Loucy (cell line): ENCODE measurements around the gene ZNF665.
"Not testable (repeated sequence)": the region's sequence is repeated elsewhere in the genome, so short reads cannot be mapped to it uniquely, and the experiment has no call there.

Experiments
- H2AFZ ChIP-seq: fragments of 200-600 bp; sonication (generic); 2 replicates; pipeline ENCODE4 v1.6.0; 2016; ENCODE audit warnings: antibody characterized with exemption, mild to moderate bottlenecking, low read length, moderate library complexity
- H3F3A ChIP-seq: fragments of 200-600 bp; 2 replicates; pipeline ENCODE4 v1.6.0; 2016; ENCODE audit warnings: antibody characterized with exemption, low read depth, mild to moderate bottlenecking
- H3K27me3 ChIP-seq: fragments of 200-600 bp; sonication (generic); 2 replicates; pipeline ENCODE4 v1.6.1; 2014; ENCODE audit warnings: low read length, mild to moderate bottlenecking; ENCODE audit not compliant: insufficient read depth, poor library complexity, severe bottlenecking
- H3K36me3 ChIP-seq: fragments of 200-600 bp; sonication (generic); 2 replicates; pipeline ENCODE4 v1.6.1; 2016; ENCODE audit warnings: low read length; ENCODE audit not compliant: insufficient read depth
- H3K4me1 ChIP-seq: fragments of 200-600 bp; sonication (generic); 2 replicates; pipeline ENCODE4 v1.5.1; 2014; ENCODE audit warnings: low read length, mild to moderate bottlenecking; ENCODE audit not compliant: insufficient read depth, poor library complexity, severe bottlenecking
- H3K4me2 ChIP-seq: fragments of 200-600 bp; sonication (generic); 2 replicates; pipeline ENCODE4 v1.6.0; 2014; ENCODE audit warnings: antibody characterized with exemption, low read length, low read depth, mild to moderate bottlenecking; ENCODE audit not compliant: poor library complexity, severe bottlenecking
- H3K4me3 ChIP-seq: fragments of 200-600 bp; sonication (generic); 2 replicates; pipeline ENCODE4 v1.5.1; 2014; ENCODE audit warnings: low read length, mild to moderate bottlenecking, mixed read lengths; ENCODE audit not compliant: poor library complexity, severe bottlenecking
- H3K79me2 ChIP-seq: fragments of 200-600 bp; sonication (generic); 2 replicates; pipeline ENCODE4 v1.6.1; 2014; ENCODE audit warnings: low read length; ENCODE audit not compliant: insufficient read depth
- H3K9ac ChIP-seq: fragments of 200-600 bp; sonication (generic); 2 replicates; pipeline ENCODE4 v1.6.0; 2014; ENCODE audit warnings: mild to moderate bottlenecking, low read depth, low read length, moderate library complexity; ENCODE audit not compliant: poor library complexity, severe bottlenecking
- H3K9me2 ChIP-seq: fragments of 200-600 bp; sonication (generic); replicated peaks from 2 replicates; pipeline ENCODE4 v1.6.1; 2016; ENCODE audit warnings: low read depth, low read length, mixed read lengths
- H3K9me3 ChIP-seq: fragments of 200-600 bp; sonication (generic); 2 replicates; pipeline ENCODE4 v1.6.1; 2014; ENCODE audit warnings: mild to moderate bottlenecking, antibody characterized with exemption, low read length, low read depth; ENCODE audit not compliant: insufficient read depth
- H4K20me1 ChIP-seq: fragments of 200-600 bp; sonication (generic); 2 replicates; pipeline ENCODE4 v1.6.0; 2014; ENCODE audit warnings: antibody characterized with exemption, low read length, mild to moderate bottlenecking; ENCODE audit not compliant: insufficient read depth, poor library complexity, severe bottlenecking
- EZH2phosphoT487 ChIP-seq: fragments of 200-600 bp; IDR thresholded peaks from 2 replicates; pipeline ENCODE4 v1.6.1; 2018; ENCODE audit warnings: antibody characterized with exemption, mild to moderate bottlenecking, moderate library complexity, borderline replicate concordance
- TF ChIP-seq, protein P1 (sequence below): fragments of 200-600 bp; sonication (generic); conservative IDR thresholded peaks from 2 replicates; pipeline ENCODE4 v1.5.1; 2014; ENCODE audit warnings: mild to moderate bottlenecking, antibody characterized with exemption, low read length

Gene ZNF665

DNA sequence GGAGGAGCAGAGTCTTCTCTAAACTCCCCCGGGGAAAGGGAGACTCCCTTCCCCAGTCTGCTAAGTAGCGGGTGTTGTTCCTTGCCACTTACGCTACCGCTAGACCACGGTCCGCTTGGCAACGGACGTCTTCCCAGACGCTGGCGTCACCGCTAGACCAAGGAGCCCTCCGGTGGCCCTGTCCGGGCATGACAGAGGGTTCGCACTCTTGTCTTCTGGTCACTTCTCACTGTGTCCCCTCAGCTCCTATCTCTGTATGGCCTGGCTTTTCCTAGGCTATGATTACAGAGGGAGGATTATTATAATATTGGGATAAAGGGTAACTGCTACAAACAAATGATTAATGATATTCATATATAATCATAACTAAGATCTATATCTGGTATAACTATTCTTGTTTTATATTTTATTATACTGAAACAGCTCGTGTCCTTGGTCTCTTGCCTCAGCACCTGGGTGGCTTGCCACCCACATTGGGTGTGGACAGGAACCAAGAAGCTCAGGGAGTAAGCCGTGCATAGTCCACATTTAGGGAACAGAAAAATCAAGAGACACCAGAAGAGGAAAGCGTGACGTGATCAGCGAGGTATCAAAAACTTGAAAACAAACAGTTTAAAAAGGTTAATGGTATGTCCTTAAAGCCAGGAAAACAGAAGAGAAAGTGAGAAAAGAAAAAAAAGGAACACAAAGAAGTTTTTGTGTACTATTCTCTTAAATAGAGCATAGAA lies 7.8 kb downstream of the ZNF665 start:
- not testable (repeated sequence) for H3K4me2 ChIP-seq, H3K79me2 ChIP-seq, H3K27me3 ChIP-seq, H4K20me1 ChIP-seq, H3F3A ChIP-seq, H2AFZ ChIP-seq, H3K9me2 ChIP-seq, H3K4me3 ChIP-seq, H3K4me1 ChIP-seq, H3K9me3 ChIP-seq, H3K36me3 ChIP-seq, H3K9ac ChIP-seq

DNA sequence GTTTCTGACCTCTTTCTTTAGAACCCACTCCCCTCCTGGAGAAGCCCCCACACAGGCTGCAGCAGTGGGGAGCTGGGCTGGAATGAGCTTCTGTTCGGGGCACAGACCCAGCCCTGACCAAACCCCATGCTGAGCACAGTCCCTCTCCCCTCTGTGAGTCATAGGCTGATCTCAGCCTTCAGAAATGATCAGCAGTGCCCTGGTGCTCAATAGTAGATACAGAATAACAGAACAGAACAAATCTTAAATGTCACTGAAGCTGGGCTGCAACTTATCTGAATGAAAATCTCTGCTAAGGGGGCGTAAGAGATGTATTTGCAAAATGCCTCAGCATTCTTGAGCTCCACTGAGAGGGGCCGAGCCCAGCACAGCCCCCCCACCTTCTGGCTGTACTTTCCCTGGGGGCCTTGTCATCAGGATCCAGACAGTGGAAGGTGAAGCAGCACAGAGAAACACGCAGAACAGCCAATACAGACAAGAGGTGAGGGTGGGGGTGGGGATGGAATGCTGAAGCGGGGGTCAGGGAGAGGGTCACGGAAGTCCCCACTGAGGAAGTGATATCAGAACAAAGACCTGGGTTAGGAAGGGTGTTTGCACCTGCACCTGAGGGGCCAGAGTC lies 9.9 kb downstream of the ZNF665 start:
- no peaks in the 10 kb centered on the region for H4K20me1 ChIP-seq
- no peak overlapping the region for H2AFZ ChIP-seq
- H3K4me2 ChIP-seq, result no peak overlapping the region
- no peak overlapping the region for H3K4me3 ChIP-seq
- no peak overlapping the region for H3K9ac ChIP-seq
- H3F3A ChIP-seq, result no peaks in the 10 kb centered on the region
- H3K9me2 ChIP-seq, result no peaks in the 10 kb centered on the region
- TF ChIP-seq EZH2phosphoT487, result no peak
- TF ChIP-seq, protein P1, sequence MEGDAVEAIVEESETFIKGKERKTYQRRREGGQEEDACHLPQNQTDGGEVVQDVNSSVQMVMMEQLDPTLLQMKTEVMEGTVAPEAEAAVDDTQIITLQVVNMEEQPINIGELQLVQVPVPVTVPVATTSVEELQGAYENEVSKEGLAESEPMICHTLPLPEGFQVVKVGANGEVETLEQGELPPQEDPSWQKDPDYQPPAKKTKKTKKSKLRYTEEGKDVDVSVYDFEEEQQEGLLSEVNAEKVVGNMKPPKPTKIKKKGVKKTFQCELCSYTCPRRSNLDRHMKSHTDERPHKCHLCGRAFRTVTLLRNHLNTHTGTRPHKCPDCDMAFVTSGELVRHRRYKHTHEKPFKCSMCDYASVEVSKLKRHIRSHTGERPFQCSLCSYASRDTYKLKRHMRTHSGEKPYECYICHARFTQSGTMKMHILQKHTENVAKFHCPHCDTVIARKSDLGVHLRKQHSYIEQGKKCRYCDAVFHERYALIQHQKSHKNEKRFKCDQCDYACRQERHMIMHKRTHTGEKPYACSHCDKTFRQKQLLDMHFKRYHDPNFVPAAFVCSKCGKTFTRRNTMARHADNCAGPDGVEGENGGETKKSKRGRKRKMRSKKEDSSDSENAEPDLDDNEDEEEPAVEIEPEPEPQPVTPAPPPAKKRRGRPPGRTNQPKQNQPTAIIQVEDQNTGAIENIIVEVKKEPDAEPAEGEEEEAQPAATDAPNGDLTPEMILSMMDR, result no peak
- H3K9me3 ChIP-seq, result no peaks in the 10 kb centered on the region
- no peaks in the 10 kb centered on the region for H3K79me2 ChIP-seq
- H3K4me1 ChIP-seq, result no peaks in the 10 kb centered on the region
- H3K36me3 ChIP-seq, result no peaks in the 10 kb centered on the region
- H3K27me3 ChIP-seq, result no peaks in the 10 kb centered on the region

DNA sequence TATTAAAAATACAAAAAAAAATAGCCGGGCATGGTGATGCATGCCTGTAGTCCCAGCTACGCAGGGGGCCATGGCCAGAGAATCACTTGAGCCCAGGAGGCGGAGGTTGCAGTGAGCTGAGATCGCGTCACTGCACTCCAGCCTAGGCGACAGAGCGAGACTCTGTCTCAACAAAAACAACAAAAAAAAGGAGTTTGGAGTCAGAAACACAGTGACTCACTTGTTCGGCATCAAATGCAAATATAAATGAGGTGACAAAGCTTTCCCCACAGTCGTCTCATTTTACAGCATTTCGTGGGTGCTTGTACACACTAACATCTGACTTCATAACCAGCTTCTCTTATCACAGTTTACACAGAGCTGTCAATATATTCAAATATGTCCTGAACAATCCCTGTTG lies 11.0 kb downstream of the ZNF665 start:
- no peaks in the 10 kb centered on the region for H3K4me1 ChIP-seq
- no peaks in the 10 kb centered on the region for H3F3A ChIP-seq
- no peaks in the 10 kb centered on the region for H3K9me3 ChIP-seq
- no peaks in the 10 kb centered on the region for H4K20me1 ChIP-seq
- no peak overlapping the region for H3K4me2 ChIP-seq
- no peak overlapping the region for H3K9ac ChIP-seq
- H3K9me2 ChIP-seq, result no peaks in the 10 kb centered on the region
- no peak overlapping the region for H3K4me3 ChIP-seq
- no peaks in the 10 kb centered on the region for H3K27me3 ChIP-seq
- H3K79me2 ChIP-seq, result no peaks in the 10 kb centered on the region
- no peaks in the 10 kb centered on the region for H3K36me3 ChIP-seq
- no peak overlapping the region for H2AFZ ChIP-seq
- TF ChIP-seq, protein P1, result no peak
- no peak for TF ChIP-seq EZH2phosphoT487

DNA sequence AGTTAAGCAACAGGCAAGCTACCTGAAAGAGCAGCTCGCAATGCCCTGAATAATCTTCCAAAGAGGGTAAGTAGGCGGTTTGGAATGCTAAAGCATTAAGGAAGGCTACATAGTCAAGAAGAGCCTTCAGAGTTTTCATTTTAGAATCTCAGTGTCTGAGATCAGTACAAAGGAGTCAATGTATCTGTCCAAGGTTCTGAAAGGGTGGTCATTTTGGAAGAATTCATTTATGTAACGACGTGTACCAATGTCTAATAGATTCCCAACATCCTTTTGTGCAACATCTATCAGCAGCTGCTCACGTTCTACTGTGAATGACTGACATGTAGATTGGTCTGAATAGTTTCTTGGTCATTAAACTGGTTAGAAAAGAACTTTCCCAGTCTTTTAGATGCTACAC lies 15.2 kb downstream of the ZNF665 start:
- Histone ChIP-seq H3K36me3 (no peaks in the 10 kb centered on the region), H3K4me1 (no peaks in the 10 kb centered on the region), H3F3A (no peaks in the 10 kb centered on the region), H3K27me3 (no peaks in the 10 kb centered on the region), H3K4me2 (no peak overlapping the region), H3K4me3 (no peak overlapping the region), H3K79me2 (no peaks in the 10 kb centered on the region), H4K20me1 (no peaks in the 10 kb centered on the region), H3K9me2 (no peaks in the 10 kb centered on the region), H3K9ac (no peak overlapping the region), H3K9me3 (no peaks in the 10 kb centered on the region), H2AFZ (no peak overlapping the region)
- TF ChIP-seq EZH2phosphoT487, result no peak
- TF ChIP-seq, protein P1, result no peak
